ENCODE measurements around the gene MAP3K21.

The MAP3K21 gene

GRCh38 chr1:233354983-233355382 is 27.5 kb downstream of the MAP3K21 start:
- CTCF ChIA-PET: interaction anchor here (1.6 kb wide), 1 partner anchor 9 kb away, joined by 5 read pairs; no protein-coding TSS in a partner anchor

GRCh38 chr1:233355841-233356704 is 28.5 kb downstream of the MAP3K21 start:
- H3K36me3 ChIP-seq (ENCODE audit: control insufficient read depth in 2 of 2, insufficient read depth in 1 of 2, low read length in 2 of 2): peaks cover 28 to 51% of the 10 kb centered on the region in 2 experiments
- H3K27ac ChIP-seq (ENCODE audit: extremely low read depth, low read depth, low read length): no peak overlapping the region
- POLR2A ChIA-PET: no interaction called here
- no peak overlapping the region for H3K4me3 ChIP-seq (ENCODE audit: low read depth, low read length)
- H3K9me3 ChIP-seq (ENCODE audit: control insufficient read depth, insufficient read depth, low read depth, low read length): no peaks in the 10 kb centered on the region
- CTCF ChIA-PET: interaction anchor here (0.9 to 1.6 kb wide), 3 partner anchors 8 to 723 kb away, joined by 3 to 5 read pairs (median 4); no protein-coding TSS in a partner anchor
- H3K4me1 ChIP-seq (ENCODE audit: control insufficient read depth, insufficient read depth, low read length): peaks cover 15% of the 10 kb centered on the region
- no peak for TF ChIP-seq ZEB2 (tag by site-specific recombination; IDR thresholded peaks at IDR 0.05)
- TF ChIP-seq REPIN1 (tag by site-specific recombination; IDR thresholded peaks at IDR 0.05; ENCODE audit: low read depth): no peak
- 0 out of 2 replicates have a peak, but pooled peaks have one; percentile 30 for TF ChIP-seq YY2 (tag by site-specific recombination; IDR thresholded peaks at IDR 0.05)
- no peak for TF ChIP-seq ZNF202 (tag by site-specific recombination; IDR thresholded peaks at IDR 0.05; ENCODE audit: borderline replicate concordance)
- TF ChIP-seq ZNF433 (tag by site-specific recombination; IDR thresholded peaks at IDR 0.05; ENCODE audit: low read depth): no peak
- no peak for TF ChIP-seq ZSCAN30 (tag by site-specific recombination; IDR thresholded peaks at IDR 0.05)
- no peak for TF ChIP-seq ZNF580 (tag by site-specific recombination; IDR thresholded peaks at IDR 0.05)
- no peak for TF ChIP-seq SCRT1 (tag by site-specific recombination; IDR thresholded peaks at IDR 0.05; ENCODE audit: borderline replicate concordance)
- TF ChIP-seq BCL11A (tag by site-specific recombination; IDR thresholded peaks at IDR 0.05; ENCODE audit: low read depth): no peak
- TF ChIP-seq TRIM28 (IDR thresholded peaks at IDR 0.05; ENCODE audit: borderline replicate concordance, low read length): no peak
- TF ChIP-seq ZNF664 (tag by site-specific recombination; IDR thresholded peaks at IDR 0.05): peak; percentile 84
- peak; percentile 76 for TF ChIP-seq ATF2 (tag by site-specific recombination; IDR thresholded peaks at IDR 0.05; ENCODE audit: low read depth)
- TF ChIP-seq ZNF623 (tag by site-specific recombination; IDR thresholded peaks at IDR 0.05): no peak
- TF ChIP-seq ZNF571 (tag by site-specific recombination; IDR thresholded peaks at IDR 0.05): no peak
- TF ChIP-seq ZNF76 (tag by site-specific recombination; IDR thresholded peaks at IDR 0.05; ENCODE audit: borderline replicate concordance, low read depth): no peak
- no peak for TF ChIP-seq ZBTB26 (tag by site-specific recombination; optimal IDR thresholded peaks at IDR 0.05)
- no peak for TF ChIP-seq GLIS1 (tag by site-specific recombination; IDR thresholded peaks at IDR 0.05)
- no peak for TF ChIP-seq ZFP69B (tag by site-specific recombination; IDR thresholded peaks at IDR 0.05)
- TF ChIP-seq SALL2 (tag by site-specific recombination; IDR thresholded peaks at IDR 0.05; ENCODE audit: borderline replicate concordance): no peak
- no peak for TF ChIP-seq GLI4 (tag by site-specific recombination; IDR thresholded peaks at IDR 0.05)
- no peak for TF ChIP-seq ZBTB49 (tag by site-specific recombination; IDR thresholded peaks at IDR 0.05; ENCODE audit: low read depth)
- no peak for TF ChIP-seq SP2 (tag by site-specific recombination; IDR thresholded peaks at IDR 0.05)
- no peak for TF ChIP-seq ZNF514 (tag by site-specific recombination; IDR thresholded peaks at IDR 0.05)
- no peak for TF ChIP-seq ZFP37 (tag by site-specific recombination; IDR thresholded peaks at IDR 0.05)
- 0 out of 2 replicates have a peak, but pooled peaks have one; percentile 55 for TF ChIP-seq ZBTB17 (tag by site-specific recombination; IDR thresholded peaks at IDR 0.05)
- no peak for TF ChIP-seq ZNF133 (tag by site-specific recombination; IDR thresholded peaks at IDR 0.05)
- TF ChIP-seq ZNF214 (tag by site-specific recombination; IDR thresholded peaks at IDR 0.05; ENCODE audit: borderline replicate concordance): no peak

More at GRCh38 chr1:233354983-233355382, 27.5 kb downstream of the MAP3K21 start:
- Histone ChIP-seq H3K4me1 (ENCODE audit: control insufficient read depth, insufficient read depth, low read length) (peaks cover 6% of the 10 kb centered on the region), H3K27ac (ENCODE audit: extremely low read depth, low read depth, low read length) (no peak overlapping the region), H3K9me3 (ENCODE audit: control insufficient read depth, insufficient read depth, low read depth, low read length) (no peaks in the 10 kb centered on the region), H3K4me3 (ENCODE audit: low read depth, low read length) (no peak overlapping the region), H3K36me3 (ENCODE audit: control insufficient read depth in 2 of 2, insufficient read depth in 1 of 2, low read length in 2 of 2) (peaks cover 28 to 51% of the 10 kb centered on the region in 2 experiments)
- TF ChIP-seq BCL11B (tag by site-specific recombination; IDR thresholded peaks at IDR 0.05; ENCODE audit: low read depth) (no peak), ZNF133 (tag by site-specific recombination; IDR thresholded peaks at IDR 0.05) (peak; percentile 94)
- POLR2A ChIA-PET: no interaction called here

Measured in HEK293 (cell line).